ENCODE data around the gene IRF7. TPM values are rescaled to one million over a fixed set of nuclear protein-coding genes. Genes with fewer than 3 reads are reported as not detected.

The IRF7 gene
- total RNA-seq, 1 experiment from 2014 or later = 80.8 TPM

DNA sequence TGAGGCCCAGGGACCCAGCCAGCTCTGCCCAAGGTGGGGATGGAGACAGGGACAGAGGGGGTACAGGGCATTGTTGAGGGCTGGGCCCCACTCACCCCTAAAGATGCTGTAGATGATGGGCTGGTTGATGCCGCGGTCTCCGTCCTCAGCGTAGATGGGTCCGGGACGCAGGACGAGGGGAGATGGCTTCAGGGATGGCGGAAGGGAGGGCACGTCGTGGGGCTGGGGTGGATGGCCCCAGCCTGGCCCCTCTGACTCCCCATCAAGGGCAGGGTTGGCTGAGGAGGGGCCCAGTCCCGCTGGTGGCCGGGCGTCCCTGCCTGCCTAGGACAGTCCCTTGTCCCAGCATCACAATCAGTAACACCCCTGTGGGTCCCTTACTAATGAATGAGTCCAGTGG is 4.5 kb upstream of the IRF7 start:
- H3K27me3 ChIP-seq (ENCODE audit: low read length) = no peaks in the 10 kb centered on the region
- no peak for DNase-seq
- H3F3A ChIP-seq (ENCODE audit: low read length, unreplicated experiment) = no peaks in the 10 kb centered on the region
- H3K36me3 ChIP-seq (ENCODE audit: low read depth, low read length) = no peaks in the 10 kb centered on the region
- no peaks in the 10 kb centered on the region for H3K9me3 ChIP-seq (ENCODE audit: low read length)
- no peaks in the 10 kb centered on the region for H4K20me1 ChIP-seq (ENCODE audit: low read length)
- intact Hi-C loops (cut with micrococcal nuclease) = no loop called here
- CTCF ChIA-PET = no interaction called here
- BruUV-seq (replicated peaks) = no TSS peak
- H3K4me3 ChIP-seq (ENCODE audit: low read length) = no peak overlapping the region
- POLR2A ChIA-PET (ENCODE audit: unreplicated experiment) = no interaction called here
- no peak overlapping the region for H3K9ac ChIP-seq (ENCODE audit: low read length)
- H3K9me2 ChIP-seq (replicated peaks; ENCODE audit: low read length) = no peaks in the 10 kb centered on the region
- H3K79me2 ChIP-seq (ENCODE audit: low read length) = peaks cover 1% of the 10 kb centered on the region; the same call in 1 of the 2 replicates
- no peak for TF ChIP-seq EZH2 (IDR thresholded peaks at IDR 0.05; ENCODE audit: low read length, unreplicated experiment)
- TF ChIP-seq EZH2phosphoT487 (IDR thresholded peaks at IDR 0.05; ENCODE audit: borderline replicate concordance, low read length) = no peak
- TF ChIP-seq, protein P1, sequence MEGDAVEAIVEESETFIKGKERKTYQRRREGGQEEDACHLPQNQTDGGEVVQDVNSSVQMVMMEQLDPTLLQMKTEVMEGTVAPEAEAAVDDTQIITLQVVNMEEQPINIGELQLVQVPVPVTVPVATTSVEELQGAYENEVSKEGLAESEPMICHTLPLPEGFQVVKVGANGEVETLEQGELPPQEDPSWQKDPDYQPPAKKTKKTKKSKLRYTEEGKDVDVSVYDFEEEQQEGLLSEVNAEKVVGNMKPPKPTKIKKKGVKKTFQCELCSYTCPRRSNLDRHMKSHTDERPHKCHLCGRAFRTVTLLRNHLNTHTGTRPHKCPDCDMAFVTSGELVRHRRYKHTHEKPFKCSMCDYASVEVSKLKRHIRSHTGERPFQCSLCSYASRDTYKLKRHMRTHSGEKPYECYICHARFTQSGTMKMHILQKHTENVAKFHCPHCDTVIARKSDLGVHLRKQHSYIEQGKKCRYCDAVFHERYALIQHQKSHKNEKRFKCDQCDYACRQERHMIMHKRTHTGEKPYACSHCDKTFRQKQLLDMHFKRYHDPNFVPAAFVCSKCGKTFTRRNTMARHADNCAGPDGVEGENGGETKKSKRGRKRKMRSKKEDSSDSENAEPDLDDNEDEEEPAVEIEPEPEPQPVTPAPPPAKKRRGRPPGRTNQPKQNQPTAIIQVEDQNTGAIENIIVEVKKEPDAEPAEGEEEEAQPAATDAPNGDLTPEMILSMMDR (conservative IDR thresholded peaks at IDR 0.05; ENCODE audit: low read depth, low read length) = no peak
- H3K27ac ChIP-seq (ENCODE audit: low read length) = no peak overlapping the region
- no peak overlapping the region for H2AFZ ChIP-seq (ENCODE audit: low read length)
- H3K4me2 ChIP-seq (ENCODE audit: low read length) = no peak overlapping the region
- ATAC-seq = no peak
- peaks cover 13% of the 10 kb centered on the region; the same call in 1 of the 2 replicates for H3K4me1 ChIP-seq (ENCODE audit: insufficient read depth, low read length)

GRCh38 chr11:619628-620050 is 3.9 kb upstream of the IRF7 start:
- Histone ChIP-seq H3F3A (ENCODE audit: low read length, unreplicated experiment) (no peaks in the 10 kb centered on the region), H3K36me3 (ENCODE audit: low read depth, low read length) (no peaks in the 10 kb centered on the region), H3K4me1 (ENCODE audit: insufficient read depth, low read length) (peaks cover 19% of the 10 kb centered on the region; the same call in 1 of the 2 replicates), H3K27ac (ENCODE audit: low read length) (no peak overlapping the region), H3K27me3 (ENCODE audit: low read length) (no peaks in the 10 kb centered on the region), H2AFZ (ENCODE audit: low read length) (no peak overlapping the region), H3K79me2 (ENCODE audit: low read length) (peaks cover 7% of the 10 kb centered on the region; the same call in 1 of the 2 replicates), H4K20me1 (ENCODE audit: low read length) (no peaks in the 10 kb centered on the region), H3K4me2 (ENCODE audit: low read length) (no peak overlapping the region), H3K9me2 (replicated peaks; ENCODE audit: low read length) (no peaks in the 10 kb centered on the region), H3K9me3 (ENCODE audit: low read length) (no peaks in the 10 kb centered on the region), H3K4me3 (ENCODE audit: low read length) (no peak overlapping the region), H3K9ac (ENCODE audit: low read length) (no peak overlapping the region)
- no TSS peak for BruUV-seq (replicated peaks)
- CTCF ChIA-PET = no interaction called here
- intact Hi-C loops (cut with micrococcal nuclease) = loop anchor here (10.0 kb wide), 1 partner anchor 55 kb away; the partner anchor contains the start of genes LMNTD2 and RASSF7
- POLR2A ChIA-PET (ENCODE audit: unreplicated experiment) = no interaction called here
- no peak for ATAC-seq
- TF ChIP-seq EZH2phosphoT487 (IDR thresholded peaks at IDR 0.05; ENCODE audit: borderline replicate concordance, low read length) = no peak
- TF ChIP-seq EZH2 (IDR thresholded peaks at IDR 0.05; ENCODE audit: low read length, unreplicated experiment) = no peak
- TF ChIP-seq, protein P1 (conservative IDR thresholded peaks at IDR 0.05; ENCODE audit: low read depth, low read length) = no peak
- DNase-seq = no peak

DNA sequence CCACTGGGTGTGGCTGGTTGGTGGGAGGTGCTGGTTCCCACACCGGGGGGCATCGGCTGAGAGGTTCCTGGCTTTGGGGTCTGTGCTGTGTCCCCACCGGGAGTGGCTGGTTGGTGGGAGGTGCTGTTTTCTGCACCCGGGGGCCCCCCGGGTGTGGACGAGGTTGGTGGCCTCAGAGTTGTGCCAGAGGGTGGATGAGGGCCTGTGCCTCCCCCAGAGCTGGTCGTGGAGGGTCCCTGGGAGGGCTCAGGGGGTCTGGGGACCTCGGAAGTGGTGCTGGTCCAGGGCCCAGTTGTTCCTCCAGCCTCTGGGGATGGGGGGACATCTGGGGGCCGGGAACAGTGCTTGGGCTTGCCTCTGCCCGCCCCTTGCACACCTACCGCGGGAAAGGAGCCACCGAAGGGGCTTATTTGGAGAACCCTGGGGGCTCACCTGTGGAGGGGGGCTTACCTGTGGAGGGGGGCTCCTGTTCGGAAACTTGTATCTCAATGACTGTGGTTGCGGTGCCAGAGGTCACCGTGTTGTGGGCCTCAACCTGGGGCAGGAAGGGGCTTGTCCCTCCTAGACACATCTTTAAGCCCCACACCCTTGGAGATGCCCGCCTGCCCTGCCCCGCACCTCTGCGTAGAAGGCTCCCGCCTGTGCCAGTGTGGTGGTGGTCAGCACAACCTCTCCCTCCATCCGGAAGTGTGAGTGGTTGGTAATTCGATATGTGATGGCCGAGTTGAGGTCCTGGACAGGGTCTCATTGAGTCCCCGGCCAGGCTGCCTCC is 3.3 kb upstream of the IRF7 start:
- Histone ChIP-seq H3K4me1 (ENCODE audit: insufficient read depth, low read length) (peaks cover 19% of the 10 kb centered on the region), H3F3A (ENCODE audit: low read length, unreplicated experiment) (no peaks in the 10 kb centered on the region), H4K20me1 (ENCODE audit: low read length) (peaks cover 4% of the 10 kb centered on the region; the same call in 1 of the 2 replicates), H3K36me3 (ENCODE audit: low read depth, low read length) (no peaks in the 10 kb centered on the region), H3K27me3 (ENCODE audit: low read length) (no peaks in the 10 kb centered on the region), H2AFZ (ENCODE audit: low read length) (no peak overlapping the region), H3K9me3 (ENCODE audit: low read length) (no peaks in the 10 kb centered on the region), H3K79me2 (ENCODE audit: low read length) (peaks cover 8% of the 10 kb centered on the region; the same call in 1 of the 2 replicates), H3K27ac (ENCODE audit: low read length) (no peak overlapping the region), H3K9me2 (replicated peaks; ENCODE audit: low read length) (no peaks in the 10 kb centered on the region), H3K4me2 (ENCODE audit: low read length) (no peak overlapping the region), H3K9ac (ENCODE audit: low read length) (no peak overlapping the region), H3K4me3 (ENCODE audit: low read length) (no peak overlapping the region)
- intact Hi-C loops (cut with micrococcal nuclease) = loop anchor here (10.0 kb wide), 1 partner anchor 54 kb away; the partner anchor contains the start of genes LMNTD2 and RASSF7
- TF ChIP-seq EZH2 (IDR thresholded peaks at IDR 0.05; ENCODE audit: low read length, unreplicated experiment) = no peak
- TF ChIP-seq EZH2phosphoT487 (IDR thresholded peaks at IDR 0.05; ENCODE audit: borderline replicate concordance, low read length) = no peak
- TF ChIP-seq, protein P1 (conservative IDR thresholded peaks at IDR 0.05; ENCODE audit: low read depth, low read length) = no peak
- no peak for DNase-seq
- CTCF ChIA-PET = no interaction called here
- BruUV-seq (replicated peaks) = no TSS peak
- POLR2A ChIA-PET (ENCODE audit: unreplicated experiment) = no interaction called here
- ATAC-seq = no peak
